Measurements from ENCODE around the gene PARD6A.

PARD6A gene

DNA sequence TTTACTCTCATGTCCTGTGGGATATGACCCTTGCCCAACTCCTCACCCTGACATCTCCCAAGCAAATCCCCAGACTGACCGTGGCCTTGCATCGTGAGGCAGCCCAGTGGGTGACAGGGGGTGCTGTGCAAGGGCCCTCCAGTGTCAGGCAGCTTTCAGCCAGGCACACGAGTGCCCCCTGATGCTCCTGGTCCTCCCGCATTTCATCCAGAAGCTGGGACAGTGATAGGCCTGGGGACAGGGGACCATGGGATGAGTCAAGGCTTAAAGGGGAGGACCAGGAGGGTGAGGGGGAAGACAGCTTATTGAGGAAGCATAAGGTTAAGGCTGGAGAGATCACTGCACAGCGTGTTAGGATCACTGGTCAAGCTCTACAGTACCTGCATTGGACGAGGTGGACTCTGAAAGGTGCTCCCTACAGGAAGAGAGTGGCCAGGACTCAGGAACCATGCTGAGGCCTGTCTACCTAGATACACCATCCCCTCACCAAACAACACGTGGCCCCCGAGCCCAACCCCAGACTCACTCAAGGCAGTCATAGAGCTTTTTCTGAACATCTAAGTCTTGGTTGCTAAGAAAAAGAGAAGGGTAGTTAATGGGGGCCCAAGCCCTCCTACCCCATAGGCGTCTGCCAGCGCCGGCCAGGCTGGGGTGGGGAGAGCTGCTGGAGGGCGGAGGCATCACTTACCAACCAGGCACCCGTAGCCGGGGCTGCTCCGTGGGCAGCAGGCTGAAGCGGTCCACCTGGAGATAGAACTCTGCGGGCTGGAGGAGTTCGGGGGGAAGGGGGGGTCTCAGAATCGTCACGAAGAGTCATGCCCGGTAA lies 1.7 kb upstream of the PARD6A start:
- TF ChIP-seq, protein P1, sequence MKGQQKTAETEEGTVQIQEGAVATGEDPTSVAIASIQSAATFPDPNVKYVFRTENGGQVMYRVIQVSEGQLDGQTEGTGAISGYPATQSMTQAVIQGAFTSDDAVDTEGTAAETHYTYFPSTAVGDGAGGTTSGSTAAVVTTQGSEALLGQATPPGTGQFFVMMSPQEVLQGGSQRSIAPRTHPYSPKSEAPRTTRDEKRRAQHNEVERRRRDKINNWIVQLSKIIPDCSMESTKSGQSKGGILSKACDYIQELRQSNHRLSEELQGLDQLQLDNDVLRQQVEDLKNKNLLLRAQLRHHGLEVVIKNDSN (IDR thresholded peaks at IDR 0.05): no peak
- no peak for TF ChIP-seq TCF12 (IDR thresholded peaks at IDR 0.05; ENCODE audit: low read depth)
- no peak for TF ChIP-seq NFIC (IDR thresholded peaks at IDR 0.05)
- TF ChIP-seq FOXM1 (IDR thresholded peaks at IDR 0.05; ENCODE audit: borderline replicate concordance, low read depth): no peak
- TF ChIP-seq, protein P2, sequence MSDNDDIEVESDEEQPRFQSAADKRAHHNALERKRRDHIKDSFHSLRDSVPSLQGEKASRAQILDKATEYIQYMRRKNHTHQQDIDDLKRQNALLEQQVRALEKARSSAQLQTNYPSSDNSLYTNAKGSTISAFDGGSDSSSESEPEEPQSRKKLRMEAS (IDR thresholded peaks at IDR 0.05): no peak
- TF ChIP-seq TEAD4 (IDR thresholded peaks at IDR 0.05): no peak
- TF ChIP-seq, protein P3, sequence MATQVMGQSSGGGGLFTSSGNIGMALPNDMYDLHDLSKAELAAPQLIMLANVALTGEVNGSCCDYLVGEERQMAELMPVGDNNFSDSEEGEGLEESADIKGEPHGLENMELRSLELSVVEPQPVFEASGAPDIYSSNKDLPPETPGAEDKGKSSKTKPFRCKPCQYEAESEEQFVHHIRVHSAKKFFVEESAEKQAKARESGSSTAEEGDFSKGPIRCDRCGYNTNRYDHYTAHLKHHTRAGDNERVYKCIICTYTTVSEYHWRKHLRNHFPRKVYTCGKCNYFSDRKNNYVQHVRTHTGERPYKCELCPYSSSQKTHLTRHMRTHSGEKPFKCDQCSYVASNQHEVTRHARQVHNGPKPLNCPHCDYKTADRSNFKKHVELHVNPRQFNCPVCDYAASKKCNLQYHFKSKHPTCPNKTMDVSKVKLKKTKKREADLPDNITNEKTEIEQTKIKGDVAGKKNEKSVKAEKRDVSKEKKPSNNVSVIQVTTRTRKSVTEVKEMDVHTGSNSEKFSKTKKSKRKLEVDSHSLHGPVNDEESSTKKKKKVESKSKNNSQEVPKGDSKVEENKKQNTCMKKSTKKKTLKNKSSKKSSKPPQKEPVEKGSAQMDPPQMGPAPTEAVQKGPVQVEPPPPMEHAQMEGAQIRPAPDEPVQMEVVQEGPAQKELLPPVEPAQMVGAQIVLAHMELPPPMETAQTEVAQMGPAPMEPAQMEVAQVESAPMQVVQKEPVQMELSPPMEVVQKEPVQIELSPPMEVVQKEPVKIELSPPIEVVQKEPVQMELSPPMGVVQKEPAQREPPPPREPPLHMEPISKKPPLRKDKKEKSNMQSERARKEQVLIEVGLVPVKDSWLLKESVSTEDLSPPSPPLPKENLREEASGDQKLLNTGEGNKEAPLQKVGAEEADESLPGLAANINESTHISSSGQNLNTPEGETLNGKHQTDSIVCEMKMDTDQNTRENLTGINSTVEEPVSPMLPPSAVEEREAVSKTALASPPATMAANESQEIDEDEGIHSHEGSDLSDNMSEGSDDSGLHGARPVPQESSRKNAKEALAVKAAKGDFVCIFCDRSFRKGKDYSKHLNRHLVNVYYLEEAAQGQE (IDR thresholded peaks at IDR 0.05; ENCODE audit: low read depth): no peak
- no peak for TF ChIP-seq ZBTB7A (IDR thresholded peaks at IDR 0.05; ENCODE audit: low read depth)
- no peak for TF ChIP-seq EGR1 (IDR thresholded peaks at IDR 0.05)
- no peak for TF ChIP-seq CREB1 (IDR thresholded peaks at IDR 0.05; ENCODE audit: low read depth)
- TF ChIP-seq EP300 (IDR thresholded peaks at IDR 0.05; ENCODE audit: borderline replicate concordance): no peak
- no peak for TF ChIP-seq CEBPB (IDR thresholded peaks at IDR 0.05)
- TF ChIP-seq YY1 (IDR thresholded peaks at IDR 0.05; ENCODE audit: low read depth): no peak
- TF ChIP-seq TAF1 (IDR thresholded peaks at IDR 0.05; ENCODE audit: low read depth): no peak
- no peak for TF ChIP-seq RAD21 (IDR thresholded peaks at IDR 0.05; ENCODE audit: low read depth)

DNA sequence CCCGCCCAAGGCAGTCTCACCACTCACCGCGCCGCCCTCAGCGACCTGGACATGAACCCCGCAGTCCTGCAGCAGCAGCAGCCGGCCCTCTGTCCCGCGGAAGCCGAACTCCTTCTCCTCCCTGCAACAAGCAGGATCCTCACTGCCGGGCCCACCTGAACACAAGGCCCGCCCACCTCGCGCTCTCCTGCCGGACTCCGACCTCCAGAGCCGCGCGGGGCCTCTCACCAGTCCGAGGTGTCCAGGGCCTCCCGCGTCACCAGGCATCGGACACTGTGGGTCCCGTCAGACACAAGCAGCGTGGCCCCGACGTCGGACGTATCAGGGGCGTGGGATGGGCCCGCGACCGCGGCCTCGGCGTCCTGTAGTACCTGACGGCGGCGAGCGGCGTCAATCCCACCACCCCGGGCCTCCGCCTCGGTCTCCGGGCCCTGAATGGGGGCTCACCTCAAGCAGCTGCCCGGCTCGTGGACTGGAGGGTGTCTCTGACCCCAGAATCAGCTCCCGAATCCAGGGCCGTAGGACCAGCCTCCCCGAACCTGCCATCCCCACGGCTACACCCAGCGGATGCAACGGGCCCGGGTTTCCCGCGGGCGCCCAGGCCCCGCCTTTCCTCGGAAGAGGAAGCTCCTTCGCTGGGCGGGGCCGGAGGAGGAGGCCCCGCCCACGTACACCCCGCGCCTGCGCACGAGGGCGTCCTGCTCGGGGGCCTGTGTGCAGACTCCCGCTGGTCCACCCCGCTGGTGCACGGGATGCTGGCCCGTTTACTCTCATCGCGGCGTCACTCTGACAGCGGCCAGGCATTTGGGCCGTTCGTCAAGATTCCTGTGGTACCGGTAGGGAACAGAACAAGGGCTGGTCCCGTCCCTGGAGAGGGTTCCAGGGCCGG lies 841 bp upstream of the PARD6A start, which contains the start of gene ACD:
Gene ACD (minus strand): TSS at position 586 of the 889 bp plus-strand sequence. CDS start 40 bp downstream, at position 546.
- TF ChIP-seq ZBTB7A (IDR thresholded peaks at IDR 0.05; ENCODE audit: low read depth): peak; percentile 37; the same call in 1 of the 2 replicates
- TF ChIP-seq TAF1 (IDR thresholded peaks at IDR 0.05; ENCODE audit: low read depth): peak; percentile 71
- TF ChIP-seq TCF12 (IDR thresholded peaks at IDR 0.05; ENCODE audit: low read depth): peak; percentile 19; the same call in 1 of the 2 replicates
- peak; percentile 75 for TF ChIP-seq EGR1 (IDR thresholded peaks at IDR 0.05)
- TF ChIP-seq FOXM1 (IDR thresholded peaks at IDR 0.05; ENCODE audit: borderline replicate concordance, low read depth): no peak
- TF ChIP-seq RAD21 (IDR thresholded peaks at IDR 0.05; ENCODE audit: low read depth): no peak
- no peak; the same call in 1 of the 2 replicates for TF ChIP-seq NFIC (IDR thresholded peaks at IDR 0.05)
- TF ChIP-seq, protein P2 (IDR thresholded peaks at IDR 0.05): peak; percentile 43
- TF ChIP-seq, protein P3 (IDR thresholded peaks at IDR 0.05; ENCODE audit: low read depth): 0 out of 2 replicates have a peak, but pooled peaks have one; percentile 5

DNA sequence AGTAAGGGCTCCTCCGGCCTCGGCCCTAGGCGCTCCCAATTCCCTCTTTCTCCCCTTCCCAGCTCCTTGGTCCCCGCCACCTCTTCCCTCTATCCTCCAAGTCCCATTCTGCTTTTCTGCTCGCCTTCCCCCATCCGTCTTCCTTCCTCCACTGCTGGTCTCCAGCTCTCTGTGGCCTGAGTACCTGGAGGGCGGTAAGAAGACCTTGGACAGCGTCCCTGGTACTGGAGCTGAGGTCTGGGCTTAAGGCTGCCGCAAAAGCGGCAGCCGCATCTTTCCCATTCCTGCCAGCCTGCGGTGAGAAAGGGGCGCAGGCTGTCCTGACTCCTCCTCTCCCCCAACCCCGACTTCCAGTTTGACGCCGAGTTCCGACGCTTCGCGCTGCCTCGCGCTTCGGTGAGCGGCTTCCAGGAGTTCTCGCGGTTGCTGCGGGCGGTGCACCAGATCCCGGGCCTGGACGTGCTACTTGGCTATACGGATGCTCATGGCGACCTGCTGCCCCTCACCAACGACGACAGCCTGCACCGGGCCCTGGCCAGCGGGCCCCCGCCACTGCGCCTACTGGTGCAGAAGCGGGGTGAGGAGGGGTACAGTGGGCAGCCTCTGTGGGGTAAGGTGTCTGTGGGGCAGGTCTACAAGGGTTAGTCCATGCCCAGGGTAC lies 471 bp downstream of the PARD6A start:
- TF ChIP-seq, protein P3 (IDR thresholded peaks at IDR 0.05; ENCODE audit: low read depth): peak; percentile 87
- TF ChIP-seq CREB1 (IDR thresholded peaks at IDR 0.05; ENCODE audit: low read depth): no peak
